OCI-M1 (cell line): ENCODE data around the gene FOXJ3.

ENCODE experiments used
- DNase-seq: peaks from one replicate; lab custom pipeline; 2025; lab: John Stamatoyannopoulos, UW

Gene FOXJ3

DNA sequence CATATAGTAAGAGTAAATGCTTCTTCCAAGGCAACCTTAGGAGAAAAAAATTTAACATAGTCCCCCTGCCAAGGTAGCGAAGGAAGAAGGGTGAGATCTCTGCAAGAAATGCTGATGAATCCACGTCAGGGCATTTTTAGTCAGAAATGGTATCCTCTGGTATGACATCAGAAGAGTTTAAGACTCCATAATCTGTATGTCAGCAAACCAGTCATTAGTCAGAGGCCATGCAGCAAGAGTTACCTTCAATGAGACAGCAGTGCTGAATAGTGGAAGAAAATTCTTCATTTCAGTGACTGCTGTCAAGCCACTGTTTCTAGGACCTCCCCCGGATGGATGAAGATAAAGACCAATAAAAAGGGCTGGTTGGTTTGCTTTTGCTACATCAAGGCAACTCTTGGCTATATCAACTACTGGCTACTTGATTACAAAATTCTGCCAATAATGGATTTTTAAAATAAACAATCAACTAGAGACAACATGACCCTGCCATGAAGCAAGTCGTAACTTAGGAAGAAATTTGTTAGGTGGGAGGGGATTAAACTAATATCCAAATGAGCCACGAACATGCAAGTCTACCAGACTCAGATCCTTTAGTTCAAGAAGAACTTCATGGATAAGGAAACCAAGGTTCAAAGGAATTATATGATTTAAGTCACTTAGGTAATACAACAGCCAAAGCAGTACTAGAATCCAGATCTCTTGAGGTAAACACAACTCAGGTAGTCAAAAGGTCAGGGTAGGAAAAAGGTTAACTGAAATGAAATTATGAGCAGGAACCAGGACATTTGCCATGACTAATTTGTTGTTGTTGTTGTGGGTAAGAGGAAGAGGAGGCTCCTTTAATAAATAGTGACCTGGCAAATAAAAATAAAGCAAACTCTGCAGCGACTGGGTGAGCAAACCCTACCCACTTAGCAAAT is 144.8 kb downstream of the FOXJ3 start:
- no peak for DNase-seq

DNA sequence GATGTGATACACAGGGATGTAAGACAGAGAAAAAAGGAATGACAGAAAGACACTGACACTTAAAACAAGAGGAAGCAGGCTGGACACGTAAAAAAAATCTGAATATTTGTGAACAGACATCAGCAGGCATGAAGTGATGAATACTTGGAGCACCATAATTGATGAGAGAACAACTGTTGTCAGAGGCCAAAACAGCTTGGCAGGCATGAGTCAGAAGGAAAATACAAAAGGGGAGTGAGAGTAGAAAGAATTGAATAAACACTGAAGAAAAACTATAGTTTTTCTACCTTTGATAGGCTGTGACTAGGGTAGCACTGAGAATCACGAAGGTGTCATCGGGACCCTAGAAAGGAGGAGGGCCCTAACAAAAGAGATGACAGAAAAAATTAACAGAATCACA is 148.9 kb downstream of the FOXJ3 start:
- DNase-seq = no peak

- DNase-seq = no peak
Observed at GRCh38 chr1:42184616-42185015, 150.4 kb downstream of the FOXJ3 start.

DNA sequence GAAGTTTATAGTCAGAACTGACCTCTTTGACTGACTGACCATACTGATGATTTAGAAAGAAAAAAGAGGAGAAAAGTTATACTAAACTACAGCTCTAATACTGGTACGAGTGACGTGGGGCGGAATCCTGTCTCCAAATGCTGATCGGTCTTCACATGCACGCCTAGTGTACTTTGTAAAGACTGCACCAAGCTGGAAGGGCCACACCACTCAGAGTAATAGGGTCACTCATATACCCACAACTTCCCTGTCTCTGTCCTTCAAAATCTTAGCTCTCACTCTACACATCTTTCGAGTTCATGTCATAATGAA is 151.1 kb downstream of the FOXJ3 start:
- DNase-seq = no peak

DNA sequence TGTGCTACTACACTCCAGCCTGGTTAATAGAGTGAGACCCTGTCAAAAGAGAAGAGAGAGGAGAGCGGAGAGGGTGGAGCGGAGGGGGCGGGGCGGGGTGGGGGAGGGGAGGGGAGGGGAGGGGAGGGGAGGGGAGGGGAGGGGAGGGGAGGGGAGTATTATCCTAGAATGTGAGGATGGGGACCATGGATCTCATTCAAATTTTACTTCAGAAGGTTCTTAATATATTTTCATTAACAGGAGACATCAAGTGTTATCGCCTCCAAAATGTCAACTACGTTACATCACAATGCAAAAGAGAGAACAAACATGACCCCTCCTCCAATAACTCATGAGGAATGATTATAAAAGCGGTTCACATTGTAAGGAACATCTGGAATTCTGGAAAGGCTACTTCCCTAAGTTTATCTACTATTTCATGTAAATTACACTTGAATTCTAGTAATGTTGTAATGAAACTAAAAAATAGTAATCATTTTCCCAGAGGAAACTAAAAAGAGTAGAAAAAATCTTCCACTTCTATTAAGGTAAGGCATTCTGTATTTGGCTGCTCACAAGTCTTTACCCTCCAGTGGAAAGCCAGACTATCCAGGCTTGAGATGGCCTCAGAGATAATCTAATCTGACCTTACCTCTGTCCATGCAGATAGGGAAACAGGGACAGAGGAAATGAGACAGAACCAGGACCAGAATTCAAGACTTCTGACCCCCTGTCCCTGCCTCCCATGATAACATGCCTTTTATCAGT is 151.7 kb downstream of the FOXJ3 start:
- DNase-seq = no peak

DNA sequence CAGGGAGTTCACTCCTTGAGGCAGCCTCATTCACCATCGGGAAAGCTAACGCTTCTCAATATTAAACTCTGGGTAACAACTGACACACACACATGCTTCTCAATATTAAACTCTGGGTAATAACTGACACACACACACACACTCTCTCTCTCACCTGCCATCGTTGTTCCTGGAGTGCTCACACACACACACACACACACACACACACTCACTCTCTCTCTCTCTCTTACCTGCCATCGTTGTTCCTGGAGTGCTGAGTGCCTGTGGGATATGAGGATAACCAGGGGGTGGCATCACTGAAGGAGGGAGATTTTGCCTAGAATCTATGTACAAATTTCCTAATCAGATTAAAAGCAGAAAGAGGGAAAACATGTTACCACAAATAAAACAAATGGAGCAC is 153.3 kb downstream of the FOXJ3 start:
- DNase-seq = no peak

GRCh38 chr1:42179900-42180329 is 155.1 kb downstream of the FOXJ3 start:
- no peak for DNase-seq

GRCh38 chr1:42179275-42179674 is 155.8 kb downstream of the FOXJ3 start:
- no peak for DNase-seq

GRCh38 chr1:42178249-42178648 is 156.8 kb downstream of the FOXJ3 start:
- peak; percentile 29 for DNase-seq

- no peak for DNase-seq
Observed at GRCh38 chr1:42177541-42177981, 157.5 kb downstream of the FOXJ3 start.

GRCh38 chr1:42176902-42177519 is 158.0 kb downstream of the FOXJ3 start:
- DNase-seq = peak; percentile 63

GRCh38 chr1:42175314-42176054 is 159.6 kb downstream of the FOXJ3 start:
- DNase-seq = no peak

- DNase-seq = no peak
Observed at GRCh38 chr1:42173961-42174735, 160.9 kb downstream of the FOXJ3 start.

GRCh38 chr1:42173155-42173933 is 161.7 kb downstream of the FOXJ3 start:
- peak; percentile 69 for DNase-seq

DNA sequence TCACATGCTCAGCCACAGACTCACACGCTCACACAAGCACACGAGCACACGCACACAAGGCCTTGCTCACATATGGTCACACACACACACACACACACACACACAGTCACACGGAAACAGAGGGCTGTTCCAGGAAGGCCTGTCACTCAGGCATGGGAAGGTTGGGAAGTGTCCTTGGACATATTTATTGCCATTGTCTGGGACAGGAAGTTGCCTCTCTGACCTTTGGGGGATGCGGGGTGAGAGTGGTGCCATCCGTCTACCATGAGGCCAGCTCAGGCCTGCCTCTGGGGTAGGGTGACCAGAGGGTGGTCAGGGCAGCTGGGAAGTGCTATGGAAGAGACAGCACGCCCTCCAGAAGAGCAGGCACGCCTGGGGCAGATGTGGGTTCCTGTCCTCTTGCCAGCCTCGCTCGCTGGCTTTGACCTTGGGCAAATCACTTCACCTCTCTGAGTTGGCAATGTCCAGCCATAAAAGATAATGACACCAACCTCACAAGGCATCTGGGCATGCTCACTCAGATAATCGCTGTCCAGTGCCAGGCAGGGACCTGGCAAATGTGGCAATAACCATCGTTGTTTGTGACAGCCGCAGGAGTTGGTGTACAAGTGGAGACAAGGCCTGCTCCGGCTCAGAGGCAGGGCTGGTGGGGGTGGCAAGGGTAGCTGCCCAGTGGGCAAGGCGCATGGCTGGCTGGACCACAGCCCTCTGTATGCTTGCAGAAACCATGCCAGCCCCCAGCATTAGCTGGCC is 162.5 kb downstream of the FOXJ3 start:
- DNase-seq = no peak

DNA sequence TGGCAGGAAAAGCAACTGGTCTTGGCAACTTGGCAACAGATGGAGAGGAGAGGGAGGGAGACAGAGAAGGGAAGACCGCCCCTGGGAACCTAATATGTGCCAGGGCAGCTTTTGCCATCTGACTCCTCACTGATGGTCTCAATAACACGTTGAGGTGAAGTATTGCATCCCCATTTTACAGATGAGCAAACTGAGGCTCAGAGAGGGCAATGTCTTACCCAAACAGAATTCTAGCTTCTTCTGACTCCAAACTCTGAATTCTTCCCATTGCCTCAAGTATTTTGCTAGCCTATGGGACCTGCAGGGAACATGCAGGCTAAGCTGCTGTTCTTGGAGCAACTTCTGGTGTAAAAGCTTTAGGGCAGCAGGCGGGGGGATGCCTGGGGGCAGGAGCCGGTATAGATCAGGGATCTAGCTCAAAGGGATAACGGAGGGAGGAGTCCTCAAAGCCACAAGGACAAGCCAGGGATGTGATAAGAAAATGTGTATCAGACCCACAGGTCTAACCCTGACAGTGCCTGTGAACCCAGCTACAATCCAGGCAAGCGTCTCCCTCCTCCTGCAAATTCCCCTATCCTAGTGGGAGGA is 163.3 kb downstream of the FOXJ3 start:
- DNase-seq = no peak

- DNase-seq = no peak
Observed at GRCh38 chr1:42170779-42171621, 164.0 kb downstream of the FOXJ3 start.

GRCh38 chr1:42168763-42169162 is 166.3 kb downstream of the FOXJ3 start:
- DNase-seq = no peak

- peak; percentile 18 for DNase-seq
Observed at GRCh38 chr1:42168391-42168670, 166.7 kb downstream of the FOXJ3 start.
